Psoas muscle (tissue), 8 donors: ENCODE measurements around the gene MCM8. TPM values are rescaled to one million over a fixed set of nuclear protein-coding genes. Genes with fewer than 3 reads are reported as not detected.

ENCODE experiments used
- ATAC-seq, 4 donors: fragments of 200-7000 bp; cut with Tn5 transposase; one replicate each; pipeline ENCODE4 v1.9.1; 2020; ENCODE audit warnings: moderate library complexity in 3 of 4, mild to moderate bottlenecking in 2 of 4
- DNase-seq, 2 donors: peaks; one replicate each; pipeline ENCODE4 v3.0.0-alpha.2; 2020
- H3K27ac ChIP-seq: fragments of 200-600 bp; one replicate; pipeline ENCODE4 v1.8.0; 2022
- H3K27me3 ChIP-seq, 3 donors: fragments of 200-600 bp in 1 of 3; one replicate each; pipeline versions ENCODE4 v1.6.1 to v1.8.0; 2013 to 2022; ENCODE audit warnings: low read length in 2 of 3, mild to moderate bottlenecking in 2 of 3, moderate library complexity in 1 of 3; ENCODE audit not compliant: insufficient read depth in 3 of 3
- H3K36me3 ChIP-seq, 2 donors: fragments of 200-600 bp in 1 of 2; one replicate each; pipeline versions ENCODE4 v1.6.1 to v1.8.0; 2013 to 2022; ENCODE audit warnings: low read depth in 1 of 2, mild to moderate bottlenecking in 1 of 2, moderate library complexity in 1 of 2; ENCODE audit not compliant: insufficient read depth in 1 of 2
- H3K4me1 ChIP-seq: fragments of 200-600 bp; one replicate; pipeline ENCODE4 v1.8.0; 2022
- H3K4me3 ChIP-seq: fragments of 200-600 bp; one replicate; pipeline ENCODE4 v1.8.0; 2022; ENCODE audit warnings: mild to moderate bottlenecking
- H3K9me3 ChIP-seq: fragments of 200-600 bp; one replicate; pipeline ENCODE4 v1.8.0; 2022
- CTCF ChIP-seq: fragments of 200-600 bp; IDR thresholded peaks from one replicate; pipeline ENCODE4 v1.8.0; 2022; ENCODE audit warnings: antibody characterized with exemption
- WGBS, 3 donors: extraction: QIAGEN DNeasy Blood & Tissue Kit; methylation state at CpG; one replicate each; pipeline versions ENCODE4 v1.1.6 to v1.1.7; 2013; 5-methylcytosine and 5-hydroxymethylcytosine counted together
- intact Hi-C, 2 donors: fragments of 100-400 bp; cut with DNase I; formaldehyde crosslinking; loops; one replicate each; pipeline versions ENCODE4 v1.11.0 to v1.14.2; 2022
- polyA plus RNA-seq, 3 donors: library from polyadenylated mRNA; stranded (reverse); fragments of 200-250 nt; gene quantifications; one replicate each; pipeline ENCODE4 v1.2.3, GENCODE V29; 2013
- total RNA-seq, 4 donors: library from RNA; stranded (reverse); fragmentation: NEBNext Ultra II Directional in 2 of 4; extraction: Animal tissue kit (Norgen Biotek cat#: 25700) in 2 of 4; gene quantifications; one replicate each; pipeline versions ENCODE4 v1.2.1 to v1.2.4, GENCODE V29; 2021 to 2023
- donor health status: healthy with polysubstance abuse.
- donor health status: DM: no; HTN: no; CAD: no; lungs with moderate emphysema.
- donor health status: Bipolar disorder and iron deficiency.
- donor health status: healthy.
- donor health status: DM: yes; HTN: yes; CAD: no.
- donor health status: DM: no; HTN: no; CAD: no.
- donor health status: DM: no; HTN: no; CAD: no.
- donor health status: DM: yes; HTN: yes; CAD: no.

MCM8 gene
- total and polyA plus RNA-seq, 7 donors = 2.9 to 14.8 (median 6.2) TPM

- 90 to 95% (median 94%) methylated on average over 3 of the region's 3 CpGs for WGBS, 3 donors
- no peaks in the 10 kb centered on the region for H3K9me3 ChIP-seq
- peaks cover 4 to 72% of the 10 kb centered on the region in 2 donors for H3K36me3 ChIP-seq
- H3K27ac ChIP-seq = no peak overlapping the region
- H3K27me3 ChIP-seq = no peaks in the 10 kb centered on the region
- intact Hi-C loops = no loop called here
- no peaks in the 10 kb centered on the region for H3K4me1 ChIP-seq
- no peak overlapping the region for H3K4me3 ChIP-seq
- no peak for TF ChIP-seq CTCF
- ATAC-seq (no peak), DNase-seq (no peak)
These were observed 40.5 kb downstream of the MCM8 start for GRCh38 chr20:5990946-5991345.

- H3K4me1 ChIP-seq = no peaks in the 10 kb centered on the region
- no peak for TF ChIP-seq CTCF
- 94% methylated on average over 2 of the region's 2 CpGs for WGBS, 3 donors
- no peak overlapping the region for H3K27ac ChIP-seq
- no peaks in the 10 kb centered on the region for H3K9me3 ChIP-seq
- no peaks in the 10 kb centered on the region for H3K27me3 ChIP-seq
- no peak overlapping the region for H3K4me3 ChIP-seq
- DNase-seq (no peak), ATAC-seq (no peak)
- peaks cover 4 to 65% of the 10 kb centered on the region in 2 donors for H3K36me3 ChIP-seq
- intact Hi-C loops = no loop called here
These were observed 41.4 kb downstream of the MCM8 start for GRCh38 chr20:5991623-5992441.

GRCh38 chr20:5996765-5997164 lies 46.3 kb downstream of the MCM8 start:
- no peaks in the 10 kb centered on the region for H3K4me1 ChIP-seq
- no peak overlapping the region for H3K27ac ChIP-seq
- H3K36me3 ChIP-seq = peaks cover 0 to 30% of the 10 kb centered on the region in 2 donors
- H3K4me3 ChIP-seq = no peak overlapping the region
- DNase-seq (no peak), ATAC-seq (no peak)
- H3K27me3 ChIP-seq = no peaks in the 10 kb centered on the region
- WGBS, 3 donors = 90 to 94% (median 90%) methylated on average over 1 of the region's 1 CpG
- no peaks in the 10 kb centered on the region for H3K9me3 ChIP-seq
- intact Hi-C loops = no loop called here
- TF ChIP-seq CTCF = no peak

- DNase-seq (no peak), ATAC-seq (no peak)
- H3K4me3 ChIP-seq = no peak overlapping the region
- no peak overlapping the region for H3K27ac ChIP-seq
- no peak for TF ChIP-seq CTCF
- H3K4me1 ChIP-seq = no peaks in the 10 kb centered on the region
- no peaks in the 10 kb centered on the region for H3K9me3 ChIP-seq
- H3K36me3 ChIP-seq = peaks cover 0 to 21% of the 10 kb centered on the region in 2 donors
- no peaks in the 10 kb centered on the region for H3K27me3 ChIP-seq
- 94 to 97% (median 96%) methylated on average over 9 of the region's 9 CpGs for WGBS, 3 donors
- intact Hi-C loops = no loop called here
These were observed 49.3 kb downstream of the MCM8 start for GRCh38 chr20:5999783-6000182.

GRCh38 chr20:6000871-6001270 lies 50.4 kb downstream of the MCM8 start:
- no peaks in the 10 kb centered on the region for H3K9me3 ChIP-seq
- no peaks in the 10 kb centered on the region for H3K27me3 ChIP-seq
- no peak overlapping the region for H3K27ac ChIP-seq
- peaks cover 0 to 10% of the 10 kb centered on the region in 2 donors for H3K36me3 ChIP-seq
- no peak for TF ChIP-seq CTCF
- DNase-seq (no peak), ATAC-seq (no peak)
- peaks cover 4% of the 10 kb centered on the region for H3K4me1 ChIP-seq
- no peak overlapping the region for H3K4me3 ChIP-seq
- intact Hi-C loops = no loop called here
- WGBS, 3 donors = 73 to 78% (median 73%) methylated on average over 8 of the region's 8 CpGs
